K562 (cell line): Measurements from ENCODE around the gene SEMA3G. TPM values are rescaled to one million over a fixed set of nuclear protein-coding genes. Genes with fewer than 3 reads are reported as not detected.

Source experiments
- ATAC-seq: fragments of 200-7000 bp; cut with Tn5 transposase; 3 replicates; pipeline ENCODE4 v1.9.1; 2020; ENCODE audit warnings: moderate library complexity
- BruUV-seq: library from RNA; stranded (reverse); fragments of 400-500 nt; replicated peaks from 2 replicates; lab custom pipeline; 2021; lab: Mats Ljungman, UMichigan
- CTCF ChIA-PET: fragments of 300-600 bp; formaldehyde crosslinking; extraction: SDS; loops from one replicate; lab custom pipeline; 2021; ENCODE audit warnings: low intra/inter-chr PET ratio; lab: Yijun Ruan, JAX
- POLR2A ChIA-PET: fragments of 300-600, 350-650 bp; sonication (Branson Sonifier 250); formaldehyde crosslinking; extraction: SDS; loops from one replicate; lab custom pipeline; 2021; ENCODE audit warnings: antibody characterized with exemption, inconsistent platforms; lab: Yijun Ruan, JAX
- DNase-seq, 4 experiments: peaks; one replicate each; pipeline versions ENCODE4 v3.0.0 to v3.0.0-alpha.2; 2011 to 2018; ENCODE audit warnings: low spot score in 3 of 4, mixed read lengths in 3 of 4; ENCODE audit errors: extremely low read depth in 1 of 4
- FAIRE-seq: peaks from 2 replicates; lab custom pipeline; 2011; peaks lifted over from hg19 to GRCh38; lab: Jason Lieb, UNC
- H2AFZ ChIP-seq: 2 replicates; pipeline ENCODE4 v1.6.0; 2011; ENCODE audit warnings: low read depth, low read length, control low read depth, inconsistent platforms
- H3K27ac ChIP-seq: fragments of 200-600 bp; 3 replicates; pipeline ENCODE4 v1.8.0; 2011; ENCODE audit warnings: low read depth, mild to moderate bottlenecking, control low read depth, inconsistent platforms, low read length, moderate library complexity, mixed read lengths; ENCODE audit errors: extremely low read depth
- H3K27me3 ChIP-seq, 2 experiments: fragments of 300-600 bp in 1 of 2; 2 replicates in 1 of 2; 3 replicates in 1 of 2; pipeline versions ENCODE4 v1.6.0 to v1.8.0; 2011; ENCODE audit warnings: inconsistent platforms in 2 of 2, low read length in 2 of 2, mild to moderate bottlenecking in 1 of 2, mixed read lengths in 1 of 2, moderate library complexity in 1 of 2; ENCODE audit not compliant: control insufficient read depth in 2 of 2, insufficient read depth in 2 of 2
- H3K36me3 ChIP-seq: fragments of 300-600 bp; 3 replicates; pipeline ENCODE4 v1.8.0; 2011; ENCODE audit warnings: mild to moderate bottlenecking, low read length, inconsistent platforms; ENCODE audit not compliant: control insufficient read depth, insufficient read depth
- H3K4me1 ChIP-seq, 2 experiments: fragments of 200-600 bp in 1 of 2; replicated peaks in 1 of 2; 2 replicates in 1 of 2; 3 replicates in 1 of 2; pipeline versions ENCODE4 v1.5.1 to v1.8.0; 2011; ENCODE audit warnings: inconsistent platforms in 2 of 2, low read length in 2 of 2, mild to moderate bottlenecking in 1 of 2, mixed read lengths in 1 of 2, moderate library complexity in 1 of 2; ENCODE audit not compliant: control insufficient read depth in 2 of 2, insufficient read depth in 2 of 2
- H3K4me2 ChIP-seq: 2 replicates; pipeline ENCODE4 v1.6.1; 2011; ENCODE audit warnings: low read length, control low read depth, inconsistent platforms, mixed read lengths; ENCODE audit not compliant: insufficient read depth
- H3K4me3 ChIP-seq: fragments of 200-600 bp; sonication (generic), shearing (Covaris generic); 2 replicates; pipeline ENCODE4 v1.5.1; 2016; ENCODE audit warnings: control low read depth, inconsistent platforms
- H3K79me2 ChIP-seq: fragments of 200-600 bp; 3 replicates; pipeline ENCODE4 v1.8.0; 2011; ENCODE audit warnings: low read length, inconsistent platforms; ENCODE audit not compliant: control insufficient read depth, insufficient read depth
- H3K9ac ChIP-seq, 2 experiments: 2 replicates each; pipeline versions ENCODE4 v1.6.0 to v1.6.1; 2011; ENCODE audit warnings: low read depth in 2 of 2, low read length in 2 of 2, control low read depth in 1 of 2, inconsistent platforms in 1 of 2, mild to moderate bottlenecking in 1 of 2, mixed read lengths in 1 of 2; ENCODE audit not compliant: insufficient read depth in 1 of 2
- H3K9me1 ChIP-seq: one replicate; pipeline ENCODE4 v1.6.0; 2011; ENCODE audit warnings: inconsistent platforms, mild to moderate bottlenecking, low read length, moderate library complexity; ENCODE audit not compliant: control insufficient read depth, insufficient read depth
- H3K9me3 ChIP-seq: replicated peaks from 2 replicates; pipeline ENCODE4 v1.5.1; 2011; ENCODE audit warnings: low read depth, low read length, inconsistent platforms; ENCODE audit not compliant: control insufficient read depth, insufficient read depth
- H4K20me1 ChIP-seq: replicated peaks from 2 replicates; pipeline ENCODE4 v1.6.1; 2011; ENCODE audit warnings: low read length, inconsistent platforms, mixed read lengths; ENCODE audit not compliant: control insufficient read depth, insufficient read depth
- DDX20 ChIP-seq: fragments of 450-650 bp; IDR thresholded peaks from 2 replicates; pipeline ENCODE4 v1.6.1; 2016; ENCODE audit warnings: missing genetic modification characterization, low read depth, mild to moderate bottlenecking, missing compliant biosample characterization, moderate library complexity
- E2F3 ChIP-seq: fragments of 250-450 bp; sonication (Bioruptor Pico); IDR thresholded peaks from 2 replicates; pipeline ENCODE4 v1.4.0; 2020; ENCODE audit warnings: mild to moderate bottlenecking
- FOSL1 ChIP-seq: fragments of 200-800 bp; sonication (Bioruptor generic); conservative IDR thresholded peaks from 2 replicates; pipeline ENCODE4 v1.6.1; 2016; ENCODE audit warnings: missing genetic modification characterization, missing compliant biosample characterization
- KDM4B ChIP-seq, 2 experiments: fragments of 450-650 bp in 1 of 2; sonication (generic) in 1 of 2; IDR thresholded peaks; 2 replicates each; pipeline ENCODE4 v1.6.1; 2016 to 2017; ENCODE audit warnings: borderline replicate concordance in 2 of 2, antibody characterized with exemption in 1 of 2, low read depth in 1 of 2, mild to moderate bottlenecking in 1 of 2
- POLR2G ChIP-seq: fragments of 200-400 bp; formaldehyde crosslinking; IDR thresholded peaks from 2 replicates; pipeline ENCODE4 v1.6.1; 2017; ENCODE audit warnings: low read depth, mild to moderate bottlenecking, antibody characterized with exemption, low read length, moderate library complexity
- WHSC1 ChIP-seq: IDR thresholded peaks from one replicate; pipeline ENCODE4 v1.6.1; 2012; ENCODE audit warnings: low read length, control low read depth, inconsistent platforms
- ZNF280A ChIP-seq: fragments of 450-650 bp; IDR thresholded peaks from 2 replicates; pipeline ENCODE4 v1.6.1; 2018; ENCODE audit warnings: mild to moderate bottlenecking, low read depth; ENCODE audit not compliant: partially characterized antibody
- ZNF584 ChIP-seq: fragments of 200-800 bp; sonication (Bioruptor generic); IDR thresholded peaks from 2 replicates; pipeline ENCODE4 v1.6.1; 2016; ENCODE audit warnings: low read depth, mild to moderate bottlenecking, missing genetic modification characterization, missing compliant biosample characterization
- ZNF717 ChIP-seq: fragments of 250-450 bp; sonication (Bioruptor Pico); IDR thresholded peaks from 2 replicates; pipeline ENCODE4 v1.5.0; 2021
- WGBS: fragments of 100-300 bp; shearing (Covaris generic); methylation state at CpG from one replicate; pipeline ENCODE4 v1.1.6; 2016; ENCODE audit warnings: low coverage, mixed read lengths; ENCODE audit not compliant: insufficient coverage; ENCODE audit errors: missing lambda C conversion rate; 5-methylcytosine and 5-hydroxymethylcytosine counted together
- in situ Hi-C: fragments of 300-500 bp; cut with MboI; formaldehyde crosslinking; loops from 4 replicates; pipeline ENCODE4 v1.15.0; 2018; ENCODE audit warnings: inconsistent platforms, mixed read lengths
- intact Hi-C: fragments of 100-400 bp; cut with micrococcal nuclease; formaldehyde crosslinking; loops from 2 replicates; pipeline ENCODE4 v1.14.2; 2022
- polyA plus RNA-seq, 8 experiments: library from polyadenylated mRNA; depleted of rRNA in 4 of 8; stranded (reverse) in 5 of 8; unstranded in 3 of 8; fragments of >200 nt; fragmentation: Nextera tagmentation in 2 of 8; fragmentation: Illumina TruSeq in 1 of 8; extraction: Ambion mirVana in 2 of 8; extraction: Trizol in 1 of 8; gene quantifications; 2 replicates each; pipeline versions ENCODE4 v1.2.1 to v1.2.3, GENCODE V29; 2011 to 2014; ENCODE audit warnings: inconsistent platforms in 1 of 8, missing spikeins in 1 of 8
- total RNA-seq, 7 experiments: library from RNA; depleted of rRNA in 6 of 7; stranded (reverse); fragments of >200 nt in 6 of 7; fragmentation: Illumina TruSeq in 2 of 7; extraction: Trizol in 2 of 7; gene quantifications; 2 replicates each; pipeline versions ENCODE4 v1.2.1 to v1.2.3, GENCODE V29; 2011 to 2021; ENCODE audit warnings: low replicate concordance in 1 of 7
- TF ChIP-seq, protein P1 (sequence below): fragments of 450-650 bp; IDR thresholded peaks from 2 replicates; pipeline ENCODE4 v1.6.1; 2016; ENCODE audit warnings: missing biosample characterization, missing genetic modification characterization

Gene SEMA3G
- total and polyA plus RNA-seq, 9 of the 15 experiments (the other 6 are each of a cell fraction or from before 2014, with no cell fraction given), result 0.04 to 0.07 (median 0.05) TPM; not detected in 6

DNA sequence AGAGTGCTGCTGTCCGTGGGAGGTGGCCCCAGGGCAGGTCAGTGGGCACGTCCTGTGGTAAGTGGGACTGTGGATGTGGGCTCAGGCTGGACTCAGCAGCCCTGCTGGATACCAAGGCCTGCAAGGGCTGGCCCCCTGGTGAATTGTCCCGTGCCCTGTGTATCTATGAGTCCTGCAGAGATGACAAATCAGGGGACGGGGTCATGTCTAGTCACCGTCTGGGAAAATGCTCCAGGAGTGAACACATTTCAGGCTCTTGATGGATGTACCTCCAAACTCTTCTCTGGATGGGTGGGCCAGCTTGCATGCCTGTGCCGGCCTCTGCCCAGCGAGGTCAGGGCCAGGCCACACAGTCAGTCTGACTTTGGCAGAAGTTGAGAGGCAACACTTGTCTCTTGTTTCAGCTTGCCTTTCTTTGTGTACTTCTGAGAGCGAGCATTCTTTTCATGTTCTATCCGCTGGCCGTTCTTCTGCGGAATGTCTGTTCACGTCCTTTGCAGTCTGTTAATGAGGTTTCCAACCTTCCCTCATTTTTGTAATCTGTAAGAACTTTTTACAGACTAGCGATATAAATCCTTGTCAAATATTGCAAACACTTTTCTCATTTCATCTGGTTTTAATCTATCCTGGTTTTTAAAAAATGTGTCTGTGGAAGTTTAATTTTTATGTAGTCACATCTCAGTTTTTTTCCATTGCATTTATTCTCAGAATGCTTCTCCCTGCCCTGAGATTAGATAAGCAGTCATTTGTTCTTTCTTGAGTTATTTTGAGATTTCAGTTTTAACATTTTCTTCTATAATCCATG is 38.9 kb upstream of the SEMA3G start (continued):
- TF ChIP-seq ZNF584 (CRISPR knock-in tag) (no peak), E2F3 (CRISPR knock-in tag) (no peak), WHSC1 (no peak)
- TF ChIP-seq, protein P1, sequence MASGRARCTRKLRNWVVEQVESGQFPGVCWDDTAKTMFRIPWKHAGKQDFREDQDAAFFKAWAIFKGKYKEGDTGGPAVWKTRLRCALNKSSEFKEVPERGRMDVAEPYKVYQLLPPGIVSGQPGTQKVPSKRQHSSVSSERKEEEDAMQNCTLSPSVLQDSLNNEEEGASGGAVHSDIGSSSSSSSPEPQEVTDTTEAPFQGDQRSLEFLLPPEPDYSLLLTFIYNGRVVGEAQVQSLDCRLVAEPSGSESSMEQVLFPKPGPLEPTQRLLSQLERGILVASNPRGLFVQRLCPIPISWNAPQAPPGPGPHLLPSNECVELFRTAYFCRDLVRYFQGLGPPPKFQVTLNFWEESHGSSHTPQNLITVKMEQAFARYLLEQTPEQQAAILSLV (tag), result no peak

- H3K9ac ChIP-seq, result 0 out of 4 replicates have a peak overlapping the region, but pooled peaks of 1 of the 2 experiments have one; percentile 52
- TF ChIP-seq ZNF280A, result no peak
- TF ChIP-seq FOSL1 (tag), result no peak
- TF ChIP-seq DDX20 (tag), result no peak
- no peak for TF ChIP-seq KDM4B (IDR thresholded peaks at IDR 0.05; ENCODE audit: borderline replicate concordance in 2 of 2, low read depth in 1 of 2)
- TF ChIP-seq POLR2G, result peak; percentile 65
- no peak for TF ChIP-seq ZNF717 (CRISPR knock-in tag)
- no peaks in the 10 kb centered on the region for H3K27me3 ChIP-seq
- H3K9me1 ChIP-seq, result no peaks in the 10 kb centered on the region
- intact Hi-C loops, result loop anchor here (2.0 to 5.0 kb wide), 2 partner anchors 52 to 199 kb away; no protein-coding TSS in a partner anchor
- H3K4me1 ChIP-seq, result peaks cover 0 to 13% of the 10 kb centered on the region in 2 experiments; a peak in 2 of 5 replicates
- ATAC-seq, result no peak
- H3K4me2 ChIP-seq, result no peak overlapping the region
- peaks cover 65% of the 10 kb centered on the region; the same call in 2 of the 3 replicates for H3K36me3 ChIP-seq
- in situ Hi-C loops, result no loop called here
- no peak overlapping the region for H3K27ac ChIP-seq
- no peak overlapping the region for H2AFZ ChIP-seq
- no peak overlapping the region for H3K4me3 ChIP-seq
- no peaks in the 10 kb centered on the region for H4K20me1 ChIP-seq
- POLR2A ChIA-PET, result interaction anchor here (1.1 kb wide), 1 partner anchor 41 kb away, joined by 3 read pairs; no protein-coding TSS in a partner anchor
- H3K9me3 ChIP-seq, result no peaks in the 10 kb centered on the region
- no peaks in the 10 kb centered on the region for H3K79me2 ChIP-seq
- no peak for DNase-seq
- FAIRE-seq, result no peak
- 84% methylated on average over 12 of the region's 14 CpGs for WGBS
- no TSS peak for BruUV-seq
- CTCF ChIA-PET, result no interaction called here
Measured at GRCh38 chr3:52483081-52483480, 38.2 kb upstream of the SEMA3G start.
